NCI-H510A (cell line): ENCODE data around the gene FAHD2B.
"Not testable (repeated sequence)": the region's sequence is repeated elsewhere in the genome, so short reads cannot be mapped to it uniquely, and the experiment has no call there.

Experiments
- DNase-seq: peaks from one replicate; lab custom pipeline; 2025; lab: John Stamatoyannopoulos, UW

FAHD2B gene, protein sequence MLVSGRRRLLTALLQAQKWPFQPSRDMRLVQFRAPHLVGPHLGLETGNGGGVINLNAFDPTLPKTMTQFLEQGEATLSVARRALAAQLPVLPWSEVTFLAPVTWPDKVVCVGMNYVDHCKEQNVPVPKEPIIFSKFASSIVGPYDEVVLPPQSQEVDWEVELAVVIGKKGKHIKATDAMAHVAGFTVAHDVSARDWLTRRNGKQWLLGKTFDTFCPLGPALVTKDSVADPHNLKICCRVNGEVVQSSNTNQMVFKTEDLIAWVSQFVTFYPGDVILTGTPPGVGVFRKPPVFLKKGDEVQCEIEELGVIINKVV

GRCh38 chr2:97094772-97095611 is at the start of gene FAHD2B:
Gene FAHD2B (minus strand): TSS chr2:97094882. CDS start chr2:97091706, 3,176 bp downstream.
- DNase-seq, result peak; percentile 15

- not testable (repeated sequence) for DNase-seq
Observed at GRCh38 chr2:97144016-97144415, 49.3 kb upstream of the FAHD2B start.

DNA sequence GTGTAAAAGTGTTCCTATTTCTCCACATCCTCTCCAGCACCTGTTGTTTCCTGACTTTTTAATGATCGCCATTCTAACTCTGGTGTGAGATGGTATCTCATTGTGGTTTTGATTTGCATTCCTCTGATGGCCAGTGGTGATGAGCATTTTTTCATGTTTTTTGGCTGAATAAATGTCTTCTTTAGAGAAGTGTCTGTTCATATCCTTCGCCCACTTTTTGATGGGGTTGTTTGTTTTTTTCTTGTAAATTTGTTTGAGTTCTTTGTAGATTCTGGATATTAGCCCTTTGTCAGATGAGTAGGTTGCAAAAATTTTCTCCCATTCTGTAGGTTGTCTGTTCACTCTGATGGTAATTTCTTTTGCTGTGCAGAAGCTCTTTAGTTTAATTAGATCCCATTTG is 34.4 kb upstream of the FAHD2B start:
- not testable (repeated sequence) for DNase-seq

- not testable (repeated sequence) for DNase-seq
Observed at GRCh38 chr2:97113882-97114255, 19.2 kb upstream of the FAHD2B start.

DNA sequence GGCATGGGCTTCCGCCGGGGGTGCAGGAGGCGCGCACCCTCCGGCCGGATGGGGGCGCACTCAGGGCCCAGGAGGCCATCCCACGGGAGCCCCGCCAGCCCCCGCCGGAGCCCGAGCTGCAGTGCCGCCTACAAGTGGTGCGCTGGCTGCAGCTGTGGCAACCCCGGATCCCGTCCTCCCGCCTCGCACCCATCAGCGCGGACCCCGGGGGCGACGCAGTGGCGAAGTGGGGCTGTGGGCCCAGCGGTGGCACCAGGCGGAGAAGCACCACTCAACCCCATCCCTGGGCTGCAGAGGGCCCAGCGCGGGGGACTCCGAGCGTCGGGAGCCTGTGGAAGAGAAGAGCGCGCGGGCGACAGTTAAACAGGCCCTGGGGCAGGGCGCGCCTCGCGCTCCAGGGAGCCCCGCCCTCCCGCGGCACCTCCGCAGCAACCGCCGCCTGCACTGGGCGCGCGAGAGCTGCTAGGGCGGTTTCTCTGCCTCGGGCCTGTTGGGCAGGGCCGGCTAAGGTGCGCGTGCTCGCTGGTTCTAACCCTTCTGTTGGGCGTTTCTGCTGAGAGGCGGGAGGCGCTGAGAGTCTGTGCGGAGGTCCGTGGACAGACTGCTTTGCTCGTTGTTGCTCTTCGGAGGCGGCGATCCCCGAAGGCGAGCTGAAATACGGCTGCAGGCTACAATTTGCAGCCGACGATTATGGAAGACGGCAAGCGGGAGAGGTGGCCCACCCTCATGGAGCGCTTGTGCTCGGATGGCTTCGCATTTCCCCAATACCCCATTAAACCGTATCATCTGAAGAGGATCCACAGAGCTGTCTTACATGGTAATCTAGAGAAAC is 18.6 kb upstream of the FAHD2B start, which contains the start of gene ANKRD36:
Gene ANKRD36, plus strand, starts transcription at position 104 of the 832 bp plus-strand sequence. Its CDS starts 587 bp downstream, at position 691.
- DNase-seq, result not testable (repeated sequence)

DNA sequence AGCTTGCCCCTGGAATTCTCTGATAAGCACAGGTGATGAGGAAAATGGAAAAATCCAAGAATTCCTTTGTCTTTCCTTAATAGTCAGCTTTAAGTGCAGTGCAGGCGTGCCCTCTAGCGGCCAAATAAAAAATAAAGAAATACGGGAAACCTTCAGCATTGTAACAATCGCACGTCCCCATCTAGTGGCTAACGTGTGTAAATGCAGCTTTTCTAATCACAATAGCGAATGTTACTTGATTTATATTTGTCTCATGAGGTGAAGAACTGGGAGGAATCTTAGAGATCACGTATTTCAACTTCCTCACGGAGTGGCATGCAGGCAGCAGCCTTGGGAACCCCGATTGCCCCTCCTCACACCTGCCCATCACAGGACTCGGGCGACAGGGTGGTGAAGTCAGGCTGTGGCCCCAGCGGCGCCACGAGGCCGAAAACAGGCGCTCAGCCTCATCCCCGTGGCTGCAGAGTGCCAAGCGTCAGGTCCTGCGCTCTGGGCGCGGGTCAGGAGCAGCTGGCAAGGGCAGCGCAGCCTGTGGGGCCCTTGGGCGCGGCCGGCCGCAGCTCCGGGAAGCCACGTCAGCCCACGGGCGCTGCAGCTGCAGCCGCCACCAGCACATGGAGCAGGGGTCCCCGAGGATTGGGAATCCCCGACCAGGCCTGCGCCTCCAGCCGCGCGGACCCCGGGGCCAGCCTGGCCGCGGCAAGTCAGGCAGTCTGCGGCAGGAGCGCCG is 17.8 kb upstream of the FAHD2B start:
- not testable (repeated sequence) for DNase-seq

GRCh38 chr2:97111246-97111645 is 16.6 kb upstream of the FAHD2B start:
- DNase-seq, result not testable (repeated sequence)

DNA sequence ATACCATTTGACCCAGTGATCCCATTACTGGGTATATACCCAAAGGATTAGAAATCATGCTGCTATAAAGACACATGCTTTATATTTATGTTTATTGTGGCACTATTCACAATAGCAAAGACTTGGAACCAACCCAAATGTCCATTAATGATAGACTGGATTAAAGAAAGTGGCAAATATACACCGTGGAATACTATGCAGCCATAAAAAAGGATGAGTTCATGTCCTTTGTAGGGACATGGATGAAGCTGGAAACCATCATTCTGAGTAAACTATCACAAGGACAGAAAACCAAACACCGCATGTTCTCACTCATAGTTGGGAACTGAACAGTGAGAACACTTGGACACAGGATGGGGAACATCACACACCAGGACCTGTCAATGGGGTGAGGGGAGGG is 12.2 kb upstream of the FAHD2B start:
- not testable (repeated sequence) for DNase-seq

- DNase-seq, result not testable (repeated sequence)
Observed at GRCh38 chr2:97098786-97099372, 4.2 kb upstream of the FAHD2B start.

GRCh38 chr2:97095661-97096060 is 979 bp upstream of the FAHD2B start:
- DNase-seq, result no peak

DNA sequence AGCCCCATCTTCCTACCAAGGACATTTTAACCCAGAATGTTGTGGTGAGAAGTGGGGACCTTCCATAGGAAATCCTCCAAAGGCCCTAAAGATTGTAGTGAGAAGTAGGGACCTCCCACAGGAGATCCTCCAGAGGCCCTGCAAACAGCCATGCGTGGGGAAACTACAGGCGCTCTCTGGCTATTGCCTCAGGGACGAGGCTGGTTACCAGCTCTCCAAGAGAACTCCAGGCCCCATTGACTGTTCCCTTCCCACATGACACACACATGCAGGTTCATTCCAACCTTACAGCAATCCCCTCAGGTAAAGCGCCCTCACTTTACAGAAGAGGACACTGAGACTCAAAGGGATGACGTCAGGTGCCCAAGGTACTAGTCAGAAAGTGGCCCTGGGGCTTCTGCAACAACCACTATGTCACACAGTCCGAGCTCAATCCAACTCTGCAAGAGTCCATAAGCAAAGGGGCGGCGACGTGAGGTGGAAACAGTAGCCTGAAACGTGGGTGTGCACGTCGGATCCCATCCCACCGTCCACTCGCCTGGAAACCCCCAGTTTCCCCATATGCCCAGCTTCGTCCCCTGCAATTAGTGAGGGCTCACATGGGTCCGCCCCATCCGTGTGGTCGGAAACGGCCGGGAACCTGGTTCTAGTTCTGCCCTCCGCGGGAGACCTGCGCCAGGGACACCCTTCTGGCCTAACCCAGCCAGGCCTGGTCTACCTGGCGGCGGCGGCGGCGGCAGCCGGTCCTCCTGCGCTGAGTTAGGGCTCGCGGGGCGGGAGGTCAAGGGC is 505 bp downstream of the FAHD2B start:
- DNase-seq, result not testable (repeated sequence)

GRCh38 chr2:97092946-97093345 is 1.7 kb downstream of the FAHD2B start:
- not testable (repeated sequence) for DNase-seq

- DNase-seq, result not testable (repeated sequence)
Observed at GRCh38 chr2:97088706-97089105, 6.0 kb downstream of the FAHD2B start.

DNA sequence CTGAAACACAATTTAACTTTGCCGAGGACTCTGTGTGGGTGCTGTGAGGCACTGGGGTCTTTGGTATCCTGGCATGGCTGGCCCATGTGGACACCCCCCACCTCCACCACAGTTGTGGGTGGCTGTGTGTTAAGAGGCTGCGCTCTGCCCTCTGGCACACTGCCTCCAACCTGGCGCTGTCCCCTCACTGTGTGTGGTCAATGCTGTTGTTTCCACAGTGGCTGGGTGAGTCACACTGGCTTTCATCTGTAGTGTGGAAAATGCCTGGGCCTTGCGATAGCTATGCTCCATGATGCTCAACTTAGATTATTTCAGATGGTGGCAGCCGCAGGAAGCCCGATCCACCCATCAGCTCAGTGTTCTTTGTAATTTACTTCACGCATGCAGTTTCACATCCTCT is 9.6 kb downstream of the FAHD2B start:
- DNase-seq, result not testable (repeated sequence)

DNA sequence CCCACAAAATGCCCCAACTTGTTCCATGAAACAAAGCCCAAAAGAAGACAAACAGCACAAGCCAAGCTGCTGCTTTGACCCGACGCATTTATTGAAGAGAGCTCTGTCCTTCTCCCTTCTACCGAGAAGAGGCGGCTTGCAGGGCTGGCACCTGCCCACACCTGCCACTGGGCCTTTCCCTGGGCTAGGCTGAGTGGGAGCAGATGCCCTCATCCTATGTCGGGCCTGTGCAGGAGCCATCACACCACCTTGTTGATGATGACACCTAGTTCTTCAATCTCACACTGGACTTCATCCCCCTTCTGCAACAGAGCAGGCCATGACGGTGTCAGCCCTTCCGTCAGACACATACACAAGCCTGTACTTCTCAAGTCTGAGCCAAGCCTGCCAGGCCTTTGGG is 11.2 kb downstream of the FAHD2B start:
- DNase-seq, result not testable (repeated sequence)

DNA sequence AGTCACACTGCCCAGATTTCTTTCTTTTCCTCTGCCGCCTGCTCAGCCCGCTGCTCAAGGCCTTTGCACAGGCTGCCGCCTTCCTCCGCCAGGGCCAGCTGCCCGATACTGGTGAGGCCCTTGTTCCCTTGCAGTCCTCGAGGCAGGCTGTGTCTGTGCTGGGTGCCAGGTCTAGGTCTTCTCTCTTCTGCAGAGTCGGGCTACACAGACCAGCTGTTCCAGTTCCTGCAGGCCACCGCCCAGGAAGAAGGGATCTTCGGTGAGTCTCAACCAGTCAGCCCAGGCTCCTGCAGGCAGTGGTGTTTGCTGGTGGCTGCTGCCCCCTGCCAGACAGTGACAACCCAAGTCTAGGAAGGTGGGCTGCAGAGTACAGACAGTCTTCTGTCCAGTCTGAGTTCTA is 12.5 kb downstream of the FAHD2B start:
- DNase-seq, result peak; percentile 11

DNA sequence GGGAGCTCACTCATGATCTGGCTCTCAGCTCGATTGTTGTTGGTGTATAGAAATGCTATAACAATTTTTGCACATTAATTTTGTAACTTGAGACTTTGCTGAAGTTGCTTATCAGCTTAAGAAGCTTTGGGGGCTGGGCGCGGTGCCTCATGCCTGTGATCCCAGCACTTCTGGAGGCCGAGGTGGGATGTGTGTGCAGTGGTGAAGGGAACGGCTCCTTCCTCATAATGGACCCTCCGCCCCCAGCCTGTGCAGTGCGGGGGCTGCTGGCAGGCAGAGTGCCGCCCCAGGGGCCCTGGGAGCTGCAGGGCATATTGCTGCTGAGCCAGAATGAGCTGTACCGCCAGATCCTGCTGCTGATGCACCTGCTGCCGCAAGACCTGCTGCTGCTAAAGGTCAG is 13.8 kb downstream of the FAHD2B start:
- DNase-seq, result not testable (repeated sequence)

- DNase-seq, result peak; percentile 2
Observed at GRCh38 chr2:97077213-97077612, 17.5 kb downstream of the FAHD2B start.

- DNase-seq, result not testable (repeated sequence)
Observed at GRCh38 chr2:97070915-97071314, 23.8 kb downstream of the FAHD2B start.

- DNase-seq, result peak; percentile 5
Observed at GRCh38 chr2:97068722-97069121, 26.0 kb downstream of the FAHD2B start.
